EH (cell line): ENCODE data around the gene NARF.
"Not testable (repeated sequence)": the region's sequence is repeated elsewhere in the genome, so short reads cannot be mapped to it uniquely, and the experiment has no call there.

ENCODE experiments used
- DNase-seq: peaks from one replicate; pipeline ENCODE4 v3.0.0-alpha.2; 2015; ENCODE audit warnings: low read depth

NARF gene

GRCh38 chr17:82458179-82458884 lies at the start of gene NARF:
Gene NARF, plus strand, starts transcription at chr17:82458741. Its CDS starts 63 bp downstream, at chr17:82458804.
- peak; percentile 99 for DNase-seq

GRCh38 chr17:82408938-82409318 lies 49.6 kb upstream of the NARF start:
- no peak for DNase-seq

GRCh38 chr17:82410014-82410716 lies 48.4 kb upstream of the NARF start:
- DNase-seq = no peak

- DNase-seq = no peak
Measured at GRCh38 chr17:82411396-82412053, 47.0 kb upstream of the NARF start.

- not testable (repeated sequence) for DNase-seq
Measured at GRCh38 chr17:82412081-82412480, 46.5 kb upstream of the NARF start.

GRCh38 chr17:82412535-82413520 lies 45.7 kb upstream of the NARF start:
- no peak for DNase-seq

- peak; percentile 68 for DNase-seq
Measured at GRCh38 chr17:82414548-82415281, 43.8 kb upstream of the NARF start.

- no peak for DNase-seq
Measured at GRCh38 chr17:82415336-82415735, 43.2 kb upstream of the NARF start.

- no peak for DNase-seq
Measured at GRCh38 chr17:82415786-82416185, 42.8 kb upstream of the NARF start.

GRCh38 chr17:82416264-82416663 lies 42.3 kb upstream of the NARF start:
- DNase-seq = no peak

- no peak for DNase-seq
Measured at GRCh38 chr17:82416771-82417170, 41.8 kb upstream of the NARF start.

GRCh38 chr17:82418001-82418986 lies 40.2 kb upstream of the NARF start, which contains the start of the genes HEXD and OGFOD3:
Gene HEXD, plus strand, starts transcription at chr17:82418347. Its CDS starts 1,453 bp downstream, at chr17:82419800.
Gene OGFOD3, minus strand, starts transcription at chr17:82418586. Its CDS starts 101 bp downstream, at chr17:82418485.
- peak; percentile 82 for DNase-seq

- peak; percentile 19 for DNase-seq
Measured at GRCh38 chr17:82419540-82419939, 39.0 kb upstream of the NARF start.

- DNase-seq = peak; percentile 58
Measured at GRCh38 chr17:82424001-82424862, 34.3 kb upstream of the NARF start.

- DNase-seq = no peak
Measured at GRCh38 chr17:82424863-82425159, 33.7 kb upstream of the NARF start.

GRCh38 chr17:82428546-82428945 lies 30.0 kb upstream of the NARF start:
- DNase-seq = no peak

- no peak for DNase-seq
Measured at GRCh38 chr17:82429824-82430223, 28.7 kb upstream of the NARF start.

- DNase-seq = no peak
Measured at GRCh38 chr17:82432017-82432416, 26.5 kb upstream of the NARF start.
